SK-N-SH (cell line): ENCODE data around the gene BCAN.

Experiments
- CTCF ChIP-seq: fragments of 200-600 bp; sonication (generic); IDR thresholded peaks from 2 replicates; pipeline ENCODE4 v1.6.1; 2017; ENCODE audit warnings: antibody characterized with exemption, mild to moderate bottlenecking, moderate library complexity
- GABPA ChIP-seq: IDR thresholded peaks from 2 replicates; pipeline ENCODE4 v1.4.0; 2012; ENCODE audit warnings: low read depth, mild to moderate bottlenecking
- IRF3 ChIP-seq: fragments of 150-350 bp; IDR thresholded peaks from 2 replicates; pipeline ENCODE4 v1.6.1; 2016; ENCODE audit warnings: mild to moderate bottlenecking, low read depth, low read length
- RCOR1 ChIP-seq: fragments of 150-350 bp; IDR thresholded peaks from 2 replicates; pipeline ENCODE4 v1.6.1; 2017; ENCODE audit warnings: antibody characterized with exemption, low read length
- RXRA ChIP-seq: IDR thresholded peaks from 2 replicates; pipeline ENCODE4 v1.4.0; 2012; ENCODE audit warnings: low read depth, mild to moderate bottlenecking, borderline replicate concordance
- USF2 ChIP-seq: fragments of 150-350 bp; IDR thresholded peaks from 2 replicates; pipeline ENCODE4 v1.6.1; 2017; ENCODE audit warnings: antibody characterized with exemption, low read length, low read depth, borderline replicate concordance
- YY1 ChIP-seq: IDR thresholded peaks from 2 replicates; pipeline ENCODE4 v1.4.0; 2012; ENCODE audit warnings: low read depth, mild to moderate bottlenecking

- no peak for TF ChIP-seq YY1
- no peak for TF ChIP-seq CTCF
- TF ChIP-seq IRF3, result no peak
- no peak for TF ChIP-seq GABPA
- TF ChIP-seq USF2, result no peak
- TF ChIP-seq RXRA, result no peak
- TF ChIP-seq RCOR1, result no peak
These were observed 41.2 kb upstream of the BCAN start for GRCh38 chr1:156600733-156601121.
